Neural progenitor cell (in vitro differentiated cells): ENCODE measurements around the gene CHKA.

Source experiments
- CTCF ChIP-seq: fragments of 200-600 bp; sonication (generic); IDR thresholded peaks from 2 replicates; pipeline ENCODE4 v1.5.1; 2017; ENCODE audit warnings: antibody characterized with exemption, mild to moderate bottlenecking
- EZH2 ChIP-seq: fragments of 200-600 bp; sonication (generic); IDR thresholded peaks from 2 replicates; pipeline ENCODE4 v1.6.1; 2017; ENCODE audit warnings: antibody characterized with exemption, mild to moderate bottlenecking, moderate library complexity
- EZH2phosphoT487 ChIP-seq: fragments of 200-600 bp; sonication (generic); IDR thresholded peaks from 2 replicates; pipeline ENCODE4 v1.6.1; 2017; ENCODE audit warnings: antibody characterized with exemption

DNA sequence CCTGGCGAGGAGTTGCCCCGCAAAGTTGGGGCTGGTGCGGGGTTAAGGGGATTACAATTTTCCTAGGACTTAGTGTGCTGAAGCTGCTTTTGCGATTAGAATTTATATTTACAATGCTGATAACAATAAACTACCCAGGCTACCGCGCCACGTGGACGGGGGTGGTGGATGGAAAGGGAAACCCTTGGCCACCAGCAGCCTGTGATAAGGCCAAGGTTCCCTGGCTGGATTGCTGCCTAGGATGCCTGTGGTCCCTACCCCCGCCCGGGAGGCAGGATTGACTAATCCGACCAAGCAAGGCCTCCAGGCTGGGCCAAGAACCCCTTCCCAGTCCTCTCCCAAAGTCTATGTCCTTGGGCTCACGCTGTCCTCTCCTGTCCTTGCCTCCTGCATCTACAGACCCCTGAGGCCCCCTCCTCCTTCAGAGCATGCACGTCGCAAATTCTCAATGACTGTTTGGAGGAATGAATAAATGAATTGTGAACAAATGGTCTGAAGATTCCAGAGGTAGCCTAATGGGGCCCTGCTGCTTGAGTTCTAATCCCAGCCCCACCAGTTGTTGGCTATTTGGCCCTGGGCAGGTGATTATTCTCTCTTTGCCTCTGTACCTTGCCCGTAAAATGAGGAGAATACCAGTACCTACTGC lies 7.6 kb upstream of the CHKA start:
- TF ChIP-seq CTCF (no peak), EZH2 (no peak), EZH2phosphoT487 (no peak)
